DND-41 (cell line): ENCODE measurements around the gene MYRIP.

Experiments
- CTCF ChIP-seq: IDR thresholded peaks from 2 replicates; pipeline ENCODE4 v1.5.1; 2012; ENCODE audit warnings: borderline replicate concordance, low read length, moderate library complexity, mild to moderate bottlenecking; ENCODE audit not compliant: poor library complexity, severe bottlenecking; ENCODE audit errors: extremely low read depth
- EZH2 ChIP-seq: IDR thresholded peaks from 3 replicates; pipeline ENCODE4 v1.6.1; 2012; ENCODE audit warnings: borderline replicate concordance, low read depth, mild to moderate bottlenecking, moderate library complexity, low read length, inconsistent platforms; ENCODE audit not compliant: severe bottlenecking

GRCh38 chr3:40200692-40201316 lies 391.4 kb downstream of the MYRIP start:
- TF ChIP-seq CTCF (no peak), EZH2 (no peak)
